Measurements from ENCODE around the gene ZNF423.

Gene ZNF423

DNA sequence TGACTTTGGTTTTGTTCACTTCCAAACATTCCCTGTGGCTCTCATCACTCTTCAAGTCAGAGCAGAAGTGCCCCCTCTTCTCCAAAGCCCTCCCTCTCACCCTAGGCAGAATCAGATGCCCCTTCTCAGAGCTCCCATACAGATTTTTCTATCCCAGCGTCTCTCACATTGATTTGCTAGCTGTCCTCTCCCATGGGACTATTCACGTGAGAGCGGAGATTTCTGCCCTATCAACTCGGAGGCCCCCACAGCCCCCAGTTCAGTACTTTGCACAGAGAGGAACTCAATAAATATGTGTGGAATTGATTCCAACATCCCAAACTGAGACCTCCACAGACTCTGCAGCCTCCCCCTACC lies 299.7 kb downstream of the ZNF423 start:
- H2BK5ac ChIP-seq (ENCODE audit: low read depth, low read length, poor library complexity, severe bottlenecking): no peak overlapping the region
- no peak overlapping the region for H3K27ac ChIP-seq (ENCODE audit: low read length, poor library complexity, severe bottlenecking)
- H3K14ac ChIP-seq (ENCODE audit: low read length in 2 of 2): no peak overlapping the region
- no peak overlapping the region for H3K4ac ChIP-seq (ENCODE audit: low read depth in 1 of 2, low read length in 2 of 2)
- H3K4me2 ChIP-seq (ENCODE audit: low read length, poor library complexity, severe bottlenecking): no peak overlapping the region
- no peaks in the 10 kb centered on the region for H3K36me3 ChIP-seq (ENCODE audit: control insufficient read depth in 1 of 2, insufficient read depth in 2 of 2, low read depth in 1 of 2, low read length in 2 of 2)
- H2AK5ac ChIP-seq (ENCODE audit: low read length, severe bottlenecking): no peak overlapping the region
- no peak overlapping the region for H4K8ac ChIP-seq (ENCODE audit: low read length)
- H3K9ac ChIP-seq (ENCODE audit: low read length): no peak overlapping the region
- no peak for DNase-seq
- peaks cover 0 to 11% of the 10 kb centered on the region in 2 experiments for H3K27me3 ChIP-seq (ENCODE audit: control insufficient read depth in 1 of 2, insufficient read depth in 1 of 2, low read length in 2 of 2)
- no peak overlapping the region for H3K4me3 ChIP-seq (ENCODE audit: insufficient read depth in 1 of 2, low read depth in 1 of 2, low read length in 2 of 2)
- H2BK12ac ChIP-seq (ENCODE audit: low read length in 2 of 2): no peak overlapping the region
- no peak overlapping the region for H3K18ac ChIP-seq (ENCODE audit: low read depth in 1 of 2, low read length in 2 of 2)
- peaks cover 8% of the 10 kb centered on the region for H3K4me1 ChIP-seq (ENCODE audit: control insufficient read depth, insufficient read depth, low read depth, low read length)
- H3K79me1 ChIP-seq (replicated peaks; ENCODE audit: low read length, poor library complexity, severe bottlenecking): no peaks in the 10 kb centered on the region
- H2BK15ac ChIP-seq (ENCODE audit: low read depth, poor library complexity, severe bottlenecking): peak overlapping the region; percentile 1
- H3K9me3 ChIP-seq (ENCODE audit: control insufficient read depth, low read length): no peaks in the 10 kb centered on the region
- no peak overlapping the region for H3K23ac ChIP-seq (ENCODE audit: low read length in 2 of 2)
- no peak overlapping the region for H2AFZ ChIP-seq (ENCODE audit: low read depth, low read length)
- 59% methylated on average over 4 of the region's 4 CpGs for WGBS
- H2BK120ac ChIP-seq (ENCODE audit: low read depth, low read length): no peak overlapping the region
- H4K91ac ChIP-seq (ENCODE audit: low read length): no peak overlapping the region

- Histone ChIP-seq H2BK120ac (ENCODE audit: low read depth, low read length) (no peak overlapping the region), H3K27me3 (ENCODE audit: control insufficient read depth in 1 of 2, insufficient read depth in 1 of 2, low read length in 2 of 2) (peaks cover 0 to 11% of the 10 kb centered on the region in 2 experiments), H3K27ac (ENCODE audit: low read length, poor library complexity, severe bottlenecking) (no peak overlapping the region), H3K4me2 (ENCODE audit: low read length, poor library complexity, severe bottlenecking) (no peak overlapping the region), H2AFZ (ENCODE audit: low read depth, low read length) (no peak overlapping the region), H3K36me3 (ENCODE audit: control insufficient read depth in 1 of 2, insufficient read depth in 2 of 2, low read depth in 1 of 2, low read length in 2 of 2) (no peaks in the 10 kb centered on the region), H2BK15ac (ENCODE audit: low read depth, poor library complexity, severe bottlenecking) (no peak overlapping the region), H2AK5ac (ENCODE audit: low read length, severe bottlenecking) (no peak overlapping the region), H2BK12ac (ENCODE audit: low read length in 2 of 2) (no peak overlapping the region), H3K4me1 (ENCODE audit: control insufficient read depth, insufficient read depth, low read depth, low read length) (peaks cover 8% of the 10 kb centered on the region), H4K8ac (ENCODE audit: low read length) (no peak overlapping the region), H3K9me3 (ENCODE audit: control insufficient read depth, low read length) (no peaks in the 10 kb centered on the region), H2BK5ac (ENCODE audit: low read depth, low read length, poor library complexity, severe bottlenecking) (no peak overlapping the region), H3K18ac (ENCODE audit: low read depth in 1 of 2, low read length in 2 of 2) (no peak overlapping the region), H3K4me3 (ENCODE audit: insufficient read depth in 1 of 2, low read depth in 1 of 2, low read length in 2 of 2) (no peak overlapping the region), H4K91ac (ENCODE audit: low read length) (no peak overlapping the region), H3K79me1 (replicated peaks; ENCODE audit: low read length, poor library complexity, severe bottlenecking) (no peaks in the 10 kb centered on the region), H3K9ac (ENCODE audit: low read length) (no peak overlapping the region), H3K4ac (ENCODE audit: low read depth in 1 of 2, low read length in 2 of 2) (no peak overlapping the region), H3K23ac (ENCODE audit: low read length in 2 of 2) (no peak overlapping the region), H3K14ac (ENCODE audit: low read length in 2 of 2) (no peak overlapping the region)
- 74% methylated on average over 2 of the region's 3 CpGs for WGBS
- no peak for DNase-seq
Measured at GRCh38 chr16:49554681-49555080, 301.2 kb downstream of the ZNF423 start.

DNA sequence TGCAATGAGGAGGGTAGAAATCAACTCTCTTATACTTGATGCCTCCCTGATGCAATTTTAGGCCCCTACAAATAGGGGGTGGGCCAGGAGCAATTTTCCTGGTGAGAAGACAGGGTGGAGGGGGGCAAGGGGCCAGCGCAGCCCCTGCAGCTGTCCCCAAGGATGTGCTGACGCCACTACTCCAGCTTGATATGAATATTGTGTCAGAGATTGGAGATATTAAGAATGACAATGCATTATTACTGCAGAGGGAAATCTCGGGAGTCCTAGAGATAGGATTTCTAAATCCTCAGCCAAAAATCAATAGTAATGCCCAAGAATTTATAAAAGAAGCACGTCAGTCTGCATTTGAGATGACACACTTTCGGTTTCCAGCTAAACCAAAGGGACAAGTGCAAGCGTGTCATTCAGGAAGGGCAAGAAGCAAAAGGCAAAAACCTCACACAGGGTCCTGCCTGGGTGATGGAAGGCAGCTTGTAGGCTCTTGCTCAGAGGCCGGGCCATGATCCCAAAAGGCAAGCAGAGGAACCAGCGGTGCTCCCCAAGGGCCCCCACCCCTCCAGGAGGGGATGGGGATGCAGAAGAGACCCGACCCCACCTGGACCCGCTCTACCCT lies 303.5 kb downstream of the ZNF423 start:
- no peak overlapping the region for H3K27ac ChIP-seq (ENCODE audit: low read length, poor library complexity, severe bottlenecking)
- no peak overlapping the region for H2BK12ac ChIP-seq (ENCODE audit: low read length in 2 of 2)
- DNase-seq: no peak
- no peak overlapping the region for H2AK5ac ChIP-seq (ENCODE audit: low read length, severe bottlenecking)
- no peak overlapping the region for H3K9ac ChIP-seq (ENCODE audit: low read length)
- H3K27me3 ChIP-seq (ENCODE audit: control insufficient read depth in 1 of 2, insufficient read depth in 1 of 2, low read length in 2 of 2): peaks cover 0 to 11% of the 10 kb centered on the region in 2 experiments
- 90% methylated on average over 10 of the region's 10 CpGs for WGBS
- no peaks in the 10 kb centered on the region for H3K79me1 ChIP-seq (replicated peaks; ENCODE audit: low read length, poor library complexity, severe bottlenecking)
- no peak overlapping the region for H3K4me2 ChIP-seq (ENCODE audit: low read length, poor library complexity, severe bottlenecking)
- H3K4me1 ChIP-seq (ENCODE audit: control insufficient read depth, insufficient read depth, low read depth, low read length): peaks cover 5% of the 10 kb centered on the region
- no peak overlapping the region for H2BK5ac ChIP-seq (ENCODE audit: low read depth, low read length, poor library complexity, severe bottlenecking)
- H3K18ac ChIP-seq (ENCODE audit: low read depth in 1 of 2, low read length in 2 of 2): no peak overlapping the region
- no peak overlapping the region for H3K14ac ChIP-seq (ENCODE audit: low read length in 2 of 2)
- no peak overlapping the region for H3K23ac ChIP-seq (ENCODE audit: low read length in 2 of 2)
- no peak overlapping the region for H2BK15ac ChIP-seq (ENCODE audit: low read depth, poor library complexity, severe bottlenecking)
- H3K4ac ChIP-seq (ENCODE audit: low read depth in 1 of 2, low read length in 2 of 2): no peak overlapping the region
- H4K8ac ChIP-seq (ENCODE audit: low read length): no peak overlapping the region
- no peak overlapping the region for H2BK120ac ChIP-seq (ENCODE audit: low read depth, low read length)
- no peak overlapping the region for H4K91ac ChIP-seq (ENCODE audit: low read length)
- no peak overlapping the region for H3K4me3 ChIP-seq (ENCODE audit: insufficient read depth in 1 of 2, low read depth in 1 of 2, low read length in 2 of 2)
- no peaks in the 10 kb centered on the region for H3K9me3 ChIP-seq (ENCODE audit: control insufficient read depth, low read length)
- no peak overlapping the region for H2AFZ ChIP-seq (ENCODE audit: low read depth, low read length)
- no peaks in the 10 kb centered on the region for H3K36me3 ChIP-seq (ENCODE audit: control insufficient read depth in 1 of 2, insufficient read depth in 2 of 2, low read depth in 1 of 2, low read length in 2 of 2)

- Histone ChIP-seq H3K4ac (ENCODE audit: low read depth in 1 of 2, low read length in 2 of 2) (no peak overlapping the region), H3K27ac (ENCODE audit: low read length, poor library complexity, severe bottlenecking) (no peak overlapping the region), H2BK12ac (ENCODE audit: low read length in 2 of 2) (no peak overlapping the region), H3K79me1 (replicated peaks; ENCODE audit: low read length, poor library complexity, severe bottlenecking) (no peaks in the 10 kb centered on the region), H3K4me1 (ENCODE audit: control insufficient read depth, insufficient read depth, low read depth, low read length) (no peaks in the 10 kb centered on the region), H3K14ac (ENCODE audit: low read length in 2 of 2) (no peak overlapping the region), H3K36me3 (ENCODE audit: control insufficient read depth in 1 of 2, insufficient read depth in 2 of 2, low read depth in 1 of 2, low read length in 2 of 2) (no peaks in the 10 kb centered on the region), H2AK5ac (ENCODE audit: low read length, severe bottlenecking) (no peak overlapping the region), H3K4me3 (ENCODE audit: insufficient read depth in 1 of 2, low read depth in 1 of 2, low read length in 2 of 2) (no peak overlapping the region), H2BK120ac (ENCODE audit: low read depth, low read length) (no peak overlapping the region), H3K4me2 (ENCODE audit: low read length, poor library complexity, severe bottlenecking) (no peak overlapping the region), H2BK15ac (ENCODE audit: low read depth, poor library complexity, severe bottlenecking) (no peak overlapping the region), H4K91ac (ENCODE audit: low read length) (no peak overlapping the region), H3K23ac (ENCODE audit: low read length in 2 of 2) (no peak overlapping the region), H2AFZ (ENCODE audit: low read depth, low read length) (no peak overlapping the region), H3K9me3 (ENCODE audit: control insufficient read depth, low read length) (no peaks in the 10 kb centered on the region), H4K8ac (ENCODE audit: low read length) (no peak overlapping the region), H2BK5ac (ENCODE audit: low read depth, low read length, poor library complexity, severe bottlenecking) (no peak overlapping the region), H3K18ac (ENCODE audit: low read depth in 1 of 2, low read length in 2 of 2) (no peak overlapping the region), H3K9ac (ENCODE audit: low read length) (no peak overlapping the region), H3K27me3 (ENCODE audit: control insufficient read depth in 1 of 2, insufficient read depth in 1 of 2, low read length in 2 of 2) (peaks cover 8 to 14% of the 10 kb centered on the region in 2 experiments)
- DNase-seq: no peak
- WGBS: 93% methylated on average over 4 of the region's 6 CpGs
Measured at GRCh38 chr16:49550666-49551065, 305.2 kb downstream of the ZNF423 start.

All from mesenchymal stem cell (in vitro differentiated cells and primary cell).